Activated naive CD8-positive, alpha-beta T cell treated with anti-CD3 and anti-CD28 coated beads for 36 hours (primary cell): ENCODE data around the gene CKAP2L. TPM values are rescaled to one million over a fixed set of nuclear protein-coding genes. Genes with fewer than 3 reads are reported as not detected.

ENCODE experiments used
- DNase-seq: peaks from one replicate; pipeline ENCODE4 v3.0.0; 2021
- H3K27ac Mint-ChIP-seq: one replicate; pipeline ENCODE4 v1.8.0; 2022; ENCODE audit warnings: mild to moderate bottlenecking, moderate library complexity, mixed read lengths
- H3K27me3 Mint-ChIP-seq: one replicate; pipeline ENCODE4 v1.8.0; 2022; ENCODE audit warnings: mild to moderate bottlenecking, mixed read lengths
- H3K36me3 Mint-ChIP-seq: one replicate; pipeline ENCODE4 v1.8.0; 2021; ENCODE audit warnings: mild to moderate bottlenecking, mixed read lengths
- H3K4me1 Mint-ChIP-seq: one replicate; pipeline ENCODE4 v1.8.0; 2021; ENCODE audit warnings: mixed read lengths
- H3K4me3 Mint-ChIP-seq: one replicate; pipeline ENCODE4 v1.8.0; 2022; ENCODE audit warnings: mild to moderate bottlenecking, moderate library complexity, mixed read lengths
- H3K9me3 Mint-ChIP-seq: one replicate; pipeline ENCODE4 v1.8.0; 2022; ENCODE audit warnings: mixed read lengths
- total RNA-seq, 2 experiments: library from RNA; stranded (reverse); gene quantifications; one replicate each; pipeline ENCODE4 v1.2.3, GENCODE V29; 2021

CKAP2L gene
- total RNA-seq, 2 experiments from 2014 or later: 24.3 to 25.8 TPM

- no peak overlapping the region for H3K4me3 Mint-ChIP-seq
- no peak for DNase-seq
- no peaks in the 10 kb centered on the region for H3K9me3 Mint-ChIP-seq
- no peak overlapping the region for H3K27ac Mint-ChIP-seq
- H3K36me3 Mint-ChIP-seq: no peaks in the 10 kb centered on the region
- H3K27me3 Mint-ChIP-seq: peaks cover 43% of the 10 kb centered on the region
- no peaks in the 10 kb centered on the region for H3K4me1 Mint-ChIP-seq
These were observed 18.8 kb upstream of the CKAP2L start for GRCh38 chr2:112783187-112783714.

GRCh38 chr2:112782234-112782799, 17.9 kb upstream of the CKAP2L start:
- Mint-ChIP-seq H3K4me3 (no peak overlapping the region), H3K27me3 (peaks cover 47% of the 10 kb centered on the region), H3K36me3 (no peaks in the 10 kb centered on the region), H3K4me1 (peaks cover 3% of the 10 kb centered on the region), H3K27ac (no peak overlapping the region), H3K9me3 (no peaks in the 10 kb centered on the region)
- no peak for DNase-seq

GRCh38 chr2:112779598-112779997, 15.2 kb upstream of the CKAP2L start:
- peaks cover 11% of the 10 kb centered on the region for H3K4me1 Mint-ChIP-seq
- H3K27me3 Mint-ChIP-seq: peaks cover 37% of the 10 kb centered on the region
- no peak overlapping the region for H3K27ac Mint-ChIP-seq
- H3K36me3 Mint-ChIP-seq: peaks cover 2% of the 10 kb centered on the region
- H3K9me3 Mint-ChIP-seq: peaks cover 3% of the 10 kb centered on the region
- no peak for DNase-seq
- H3K4me3 Mint-ChIP-seq: no peak overlapping the region

- DNase-seq: no peak
- Mint-ChIP-seq H3K27me3 (peaks cover 29% of the 10 kb centered on the region), H3K27ac (peak overlapping the region; percentile 39), H3K4me3 (no peak overlapping the region), H3K9me3 (peaks cover 3% of the 10 kb centered on the region), H3K36me3 (peaks cover 2% of the 10 kb centered on the region), H3K4me1 (peaks cover 11% of the 10 kb centered on the region)
These were observed 12.6 kb upstream of the CKAP2L start for GRCh38 chr2:112777036-112777435.

GRCh38 chr2:112776113-112776512, 11.7 kb upstream of the CKAP2L start:
- Mint-ChIP-seq H3K4me1 (peaks cover 11% of the 10 kb centered on the region), H3K36me3 (peaks cover 2% of the 10 kb centered on the region), H3K9me3 (peaks cover 3% of the 10 kb centered on the region), H3K27me3 (peaks cover 22% of the 10 kb centered on the region), H3K4me3 (no peak overlapping the region), H3K27ac (no peak overlapping the region)
- DNase-seq: no peak

GRCh38 chr2:112774536-112775285, 10.3 kb upstream of the CKAP2L start:
- Mint-ChIP-seq H3K27ac (no peak overlapping the region), H3K27me3 (peaks cover 22% of the 10 kb centered on the region)

GRCh38 chr2:112773556-112773955, 9.1 kb upstream of the CKAP2L start:
- no peak for DNase-seq
- no peak overlapping the region for H3K27ac Mint-ChIP-seq
- peaks cover 2% of the 10 kb centered on the region for H3K36me3 Mint-ChIP-seq
- H3K4me3 Mint-ChIP-seq: no peak overlapping the region
- H3K9me3 Mint-ChIP-seq: peaks cover 3% of the 10 kb centered on the region
- H3K4me1 Mint-ChIP-seq: peaks cover 11% of the 10 kb centered on the region
- peaks cover 17% of the 10 kb centered on the region for H3K27me3 Mint-ChIP-seq

More at GRCh38 chr2:112774536-112775285, 10.3 kb upstream of the CKAP2L start:
- Mint-ChIP-seq H3K9me3 (peaks cover 3% of the 10 kb centered on the region), H3K4me1 (peaks cover 11% of the 10 kb centered on the region), H3K36me3 (peaks cover 2% of the 10 kb centered on the region), H3K4me3 (no peak overlapping the region)
- DNase-seq: no peak

- Mint-ChIP-seq H3K27me3 (peaks cover 17% of the 10 kb centered on the region), H3K36me3 (peaks cover 2% of the 10 kb centered on the region), H3K9me3 (peaks cover 3% of the 10 kb centered on the region), H3K4me3 (no peak overlapping the region), H3K4me1 (peaks cover 14% of the 10 kb centered on the region), H3K27ac (no peak overlapping the region)
- no peak for DNase-seq
These were observed 8.6 kb upstream of the CKAP2L start for GRCh38 chr2:112772911-112773475.

GRCh38 chr2:112772322-112772721, 7.9 kb upstream of the CKAP2L start:
- H3K9me3 Mint-ChIP-seq: peaks cover 3% of the 10 kb centered on the region
- peaks cover 2% of the 10 kb centered on the region for H3K36me3 Mint-ChIP-seq
- DNase-seq: no peak
- peaks cover 11% of the 10 kb centered on the region for H3K27me3 Mint-ChIP-seq
- H3K4me3 Mint-ChIP-seq: no peak overlapping the region
- H3K4me1 Mint-ChIP-seq: peaks cover 13% of the 10 kb centered on the region
- H3K27ac Mint-ChIP-seq: no peak overlapping the region

GRCh38 chr2:112768432-112768831, 4.0 kb upstream of the CKAP2L start:
- Mint-ChIP-seq H3K4me3 (no peak overlapping the region), H3K27ac (no peak overlapping the region), H3K4me1 (peaks cover 8% of the 10 kb centered on the region)

GRCh38 chr2:112767693-112768330, 3.4 kb upstream of the CKAP2L start:
- no peaks in the 10 kb centered on the region for H3K9me3 Mint-ChIP-seq

More at GRCh38 chr2:112768432-112768831, 4.0 kb upstream of the CKAP2L start:
- no peaks in the 10 kb centered on the region for H3K9me3 Mint-ChIP-seq
- peaks cover 4% of the 10 kb centered on the region for H3K27me3 Mint-ChIP-seq
- H3K36me3 Mint-ChIP-seq: peaks cover 2% of the 10 kb centered on the region
- DNase-seq: no peak

GRCh38 chr2:112765251-112765650, 842 bp upstream of the CKAP2L start:
- DNase-seq: no peak
- Mint-ChIP-seq H3K27me3 (no peaks in the 10 kb centered on the region), H3K9me3 (no peaks in the 10 kb centered on the region), H3K36me3 (peaks cover 10% of the 10 kb centered on the region), H3K4me3 (peak overlapping the region; percentile 97), H3K27ac (no peak overlapping the region), H3K4me1 (peaks cover 8% of the 10 kb centered on the region)

More at GRCh38 chr2:112767693-112768330, 3.4 kb upstream of the CKAP2L start:
- Mint-ChIP-seq H3K4me1 (peaks cover 8% of the 10 kb centered on the region), H3K4me3 (no peak overlapping the region), H3K27me3 (peaks cover 4% of the 10 kb centered on the region), H3K36me3 (peaks cover 2% of the 10 kb centered on the region), H3K27ac (no peak overlapping the region)
- no peak for DNase-seq

- Mint-ChIP-seq H3K36me3 (peaks cover 10% of the 10 kb centered on the region), H3K4me1 (peaks cover 3% of the 10 kb centered on the region), H3K4me3 (no peak overlapping the region), H3K27me3 (no peaks in the 10 kb centered on the region), H3K27ac (no peak overlapping the region), H3K9me3 (no peaks in the 10 kb centered on the region)
- no peak for DNase-seq
These were observed 2.1 kb downstream of the CKAP2L start for GRCh38 chr2:112762276-112762675.

- no peaks in the 10 kb centered on the region for H3K9me3 Mint-ChIP-seq
- H3K4me1 Mint-ChIP-seq: peaks cover 1% of the 10 kb centered on the region
- DNase-seq: no peak
- H3K4me3 Mint-ChIP-seq: no peak overlapping the region
- peaks cover 19% of the 10 kb centered on the region for H3K36me3 Mint-ChIP-seq
- no peak overlapping the region for H3K27ac Mint-ChIP-seq
- H3K27me3 Mint-ChIP-seq: no peaks in the 10 kb centered on the region
These were observed 4.3 kb downstream of the CKAP2L start for GRCh38 chr2:112760149-112760548.

GRCh38 chr2:112758711-112759110, 5.7 kb downstream of the CKAP2L start:
- no peaks in the 10 kb centered on the region for H3K27me3 Mint-ChIP-seq
- no peaks in the 10 kb centered on the region for H3K9me3 Mint-ChIP-seq
- DNase-seq: no peak
- peaks cover 30% of the 10 kb centered on the region for H3K36me3 Mint-ChIP-seq
- H3K4me1 Mint-ChIP-seq: no peaks in the 10 kb centered on the region
- H3K27ac Mint-ChIP-seq: no peak overlapping the region
- H3K4me3 Mint-ChIP-seq: no peak overlapping the region
